K562 (cell line): ENCODE data around the gene CYTH1.

Source experiments
- ATF1 ChIP-seq, 2 experiments: fragments of 450-650 bp in 1 of 2; IDR thresholded peaks; 2 replicates each; pipeline ENCODE4 v1.6.1; 2016; ENCODE audit warnings: missing compliant biosample characterization in 1 of 2, missing genetic modification characterization in 1 of 2
- CEBPG ChIP-seq, 3 experiments: fragments of 200-800 bp in 1 of 3; sonication (Bioruptor generic) in 1 of 3; sonication (generic) in 1 of 3; formaldehyde crosslinking in 1 of 3; IDR thresholded peaks in 2 of 3; conservative IDR thresholded peaks in 1 of 3; 2 replicates each; pipeline versions ENCODE4 v1.6.1 to v1.8.0; 2016 to 2022; ENCODE audit warnings: missing compliant biosample characterization in 2 of 3, missing genetic modification characterization in 2 of 3, mild to moderate bottlenecking in 1 of 3, missing genetic modification reagents in 1 of 3
- ELF1 ChIP-seq: fragments of 200-800 bp; sonication (Bioruptor generic); IDR thresholded peaks from 2 replicates; pipeline ENCODE4 v1.6.1; 2016; ENCODE audit warnings: missing genetic modification characterization, missing compliant biosample characterization
- FOXK1 ChIP-seq: sonication (generic); formaldehyde crosslinking; IDR thresholded peaks from 2 replicates; pipeline ENCODE4 v1.8.0; 2022; ENCODE audit warnings: missing genetic modification reagents, mild to moderate bottlenecking, borderline replicate concordance
- POLR2AphosphoS5 ChIP-seq: IDR thresholded peaks from 2 replicates; pipeline ENCODE4 v1.6.1; 2011; ENCODE audit warnings: mild to moderate bottlenecking, low read depth, low read length, moderate library complexity; ENCODE audit not compliant: control insufficient read depth, insufficient read depth
- RAD21 ChIP-seq, 2 experiments: fragments of 250-450 bp in 1 of 2; fragments of 450-650 bp in 1 of 2; sonication (Bioruptor Pico) in 1 of 2; formaldehyde crosslinking in 1 of 2; IDR thresholded peaks in 1 of 2; conservative IDR thresholded peaks in 1 of 2; 2 replicates each; pipeline versions ENCODE4 v1.4.0 to v1.8.0; 2020 to 2022; ENCODE audit warnings: mild to moderate bottlenecking in 2 of 2, moderate library complexity in 1 of 2
- TEAD1 ChIP-seq, 2 experiments: fragments of 450-650 bp in 1 of 2; sonication (generic) in 1 of 2; formaldehyde crosslinking; IDR thresholded peaks; 2 replicates each; pipeline versions ENCODE4 v1.4.0 to v1.8.0; 2020 to 2022; ENCODE audit warnings: mild to moderate bottlenecking in 2 of 2, missing genetic modification reagents in 1 of 2
- TF ChIP-seq, protein P1 (sequence below), 3 experiments: IDR thresholded peaks in 2 of 3; conservative IDR thresholded peaks in 1 of 3; 2 replicates each; pipeline ENCODE4 v1.5.1; 2011 to 2012; ENCODE audit warnings: low read length in 3 of 3, mild to moderate bottlenecking in 3 of 3, control low read depth in 2 of 3, improper control_type of control experiment in 1 of 3, inconsistent platforms in 1 of 3, low read depth in 1 of 3, mixed read lengths in 1 of 3, moderate library complexity in 1 of 3; ENCODE audit not compliant: insufficient read depth in 2 of 3
- TF ChIP-seq, protein P2 (sequence below), 2 experiments: fragments of 450-650 bp in 1 of 2; sonication (generic) in 1 of 2; formaldehyde crosslinking in 1 of 2; IDR thresholded peaks in 1 of 2; conservative IDR thresholded peaks in 1 of 2; 2 replicates each; pipeline versions ENCODE4 v1.6.1 to v1.8.1; 2016 to 2023; ENCODE audit warnings: mild to moderate bottlenecking in 2 of 2, moderate library complexity in 2 of 2, inconsistent platforms in 1 of 2, missing genetic modification reagents in 1 of 2
- TF ChIP-seq, protein P3 (sequence below): sonication (generic); formaldehyde crosslinking; IDR thresholded peaks from 2 replicates; pipeline ENCODE4 v1.8.1; 2023; ENCODE audit warnings: mild to moderate bottlenecking, missing genetic modification reagents
- TF ChIP-seq, protein P4 (sequence below): sonication (generic); formaldehyde crosslinking; IDR thresholded peaks from 2 replicates; pipeline ENCODE4 v1.5.0; 2020; ENCODE audit warnings: missing genetic modification reagents
- TF ChIP-seq, protein P5 (sequence below): sonication (generic); formaldehyde crosslinking; IDR thresholded peaks from 2 replicates; pipeline ENCODE4 v1.4.0; 2020; ENCODE audit warnings: mild to moderate bottlenecking, missing genetic modification reagents
- TF ChIP-seq, protein P6 (sequence below): fragments of 450-650 bp; formaldehyde crosslinking; IDR thresholded peaks from 2 replicates; pipeline ENCODE4 v1.4.0; 2020; ENCODE audit warnings: mild to moderate bottlenecking, mixed read lengths

DNA sequence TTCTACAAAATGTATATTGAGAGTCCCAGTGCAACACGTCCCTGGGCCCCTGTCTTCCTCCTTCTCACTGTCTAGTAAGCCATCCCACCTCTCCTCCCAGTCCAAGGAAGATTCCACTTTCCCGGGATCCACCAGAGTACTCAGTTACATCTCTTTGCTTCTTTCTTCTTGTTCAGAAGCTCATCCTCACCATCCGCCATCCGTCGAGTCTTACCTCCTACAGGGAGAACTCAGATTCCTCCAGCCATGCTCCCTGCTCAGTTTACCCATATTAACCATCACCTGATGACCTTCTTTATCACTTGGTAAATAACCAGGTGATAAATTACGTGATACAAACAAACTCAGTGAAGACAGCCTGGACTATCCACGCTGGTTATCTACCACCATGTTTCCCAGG is 57.1 kb downstream of the CYTH1 start:
- no peak for TF ChIP-seq POLR2AphosphoS5
- TF ChIP-seq, protein P1, sequence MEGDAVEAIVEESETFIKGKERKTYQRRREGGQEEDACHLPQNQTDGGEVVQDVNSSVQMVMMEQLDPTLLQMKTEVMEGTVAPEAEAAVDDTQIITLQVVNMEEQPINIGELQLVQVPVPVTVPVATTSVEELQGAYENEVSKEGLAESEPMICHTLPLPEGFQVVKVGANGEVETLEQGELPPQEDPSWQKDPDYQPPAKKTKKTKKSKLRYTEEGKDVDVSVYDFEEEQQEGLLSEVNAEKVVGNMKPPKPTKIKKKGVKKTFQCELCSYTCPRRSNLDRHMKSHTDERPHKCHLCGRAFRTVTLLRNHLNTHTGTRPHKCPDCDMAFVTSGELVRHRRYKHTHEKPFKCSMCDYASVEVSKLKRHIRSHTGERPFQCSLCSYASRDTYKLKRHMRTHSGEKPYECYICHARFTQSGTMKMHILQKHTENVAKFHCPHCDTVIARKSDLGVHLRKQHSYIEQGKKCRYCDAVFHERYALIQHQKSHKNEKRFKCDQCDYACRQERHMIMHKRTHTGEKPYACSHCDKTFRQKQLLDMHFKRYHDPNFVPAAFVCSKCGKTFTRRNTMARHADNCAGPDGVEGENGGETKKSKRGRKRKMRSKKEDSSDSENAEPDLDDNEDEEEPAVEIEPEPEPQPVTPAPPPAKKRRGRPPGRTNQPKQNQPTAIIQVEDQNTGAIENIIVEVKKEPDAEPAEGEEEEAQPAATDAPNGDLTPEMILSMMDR (IDR thresholded peaks at IDR 0.05 in 2 of 3, conservative IDR thresholded peaks at IDR 0.05 in 1 of 3; ENCODE audit: insufficient read depth in 2 of 3, low read depth in 1 of 3, low read length in 3 of 3), result no peak
- no peak for TF ChIP-seq TEAD1 (CRISPR knock-in tag; IDR thresholded peaks at IDR 0.05)
- TF ChIP-seq, protein P2, sequence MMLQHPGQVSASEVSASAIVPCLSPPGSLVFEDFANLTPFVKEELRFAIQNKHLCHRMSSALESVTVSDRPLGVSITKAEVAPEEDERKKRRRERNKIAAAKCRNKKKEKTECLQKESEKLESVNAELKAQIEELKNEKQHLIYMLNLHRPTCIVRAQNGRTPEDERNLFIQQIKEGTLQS (IDR thresholded peaks at IDR 0.05), result no peak
- TF ChIP-seq, protein P2 (CRISPR knock-in tag; conservative IDR thresholded peaks at IDR 0.05), result no peak
- TF ChIP-seq, protein P3, sequence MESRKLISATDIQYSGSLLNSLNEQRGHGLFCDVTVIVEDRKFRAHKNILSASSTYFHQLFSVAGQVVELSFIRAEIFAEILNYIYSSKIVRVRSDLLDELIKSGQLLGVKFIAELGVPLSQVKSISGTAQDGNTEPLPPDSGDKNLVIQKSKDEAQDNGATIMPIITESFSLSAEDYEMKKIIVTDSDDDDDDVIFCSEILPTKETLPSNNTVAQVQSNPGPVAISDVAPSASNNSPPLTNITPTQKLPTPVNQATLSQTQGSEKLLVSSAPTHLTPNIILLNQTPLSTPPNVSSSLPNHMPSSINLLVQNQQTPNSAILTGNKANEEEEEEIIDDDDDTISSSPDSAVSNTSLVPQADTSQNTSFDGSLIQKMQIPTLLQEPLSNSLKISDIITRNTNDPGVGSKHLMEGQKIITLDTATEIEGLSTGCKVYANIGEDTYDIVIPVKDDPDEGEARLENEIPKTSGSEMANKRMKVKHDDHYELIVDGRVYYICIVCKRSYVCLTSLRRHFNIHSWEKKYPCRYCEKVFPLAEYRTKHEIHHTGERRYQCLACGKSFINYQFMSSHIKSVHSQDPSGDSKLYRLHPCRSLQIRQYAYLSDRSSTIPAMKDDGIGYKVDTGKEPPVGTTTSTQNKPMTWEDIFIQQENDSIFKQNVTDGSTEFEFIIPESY (CRISPR knock-in tag), result no peak
- TF ChIP-seq, protein P4, sequence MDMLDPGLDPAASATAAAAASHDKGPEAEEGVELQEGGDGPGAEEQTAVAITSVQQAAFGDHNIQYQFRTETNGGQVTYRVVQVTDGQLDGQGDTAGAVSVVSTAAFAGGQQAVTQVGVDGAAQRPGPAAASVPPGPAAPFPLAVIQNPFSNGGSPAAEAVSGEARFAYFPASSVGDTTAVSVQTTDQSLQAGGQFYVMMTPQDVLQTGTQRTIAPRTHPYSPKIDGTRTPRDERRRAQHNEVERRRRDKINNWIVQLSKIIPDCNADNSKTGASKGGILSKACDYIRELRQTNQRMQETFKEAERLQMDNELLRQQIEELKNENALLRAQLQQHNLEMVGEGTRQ (CRISPR knock-in tag), result no peak
- TF ChIP-seq RAD21 (CRISPR knock-in tag; conservative IDR thresholded peaks at IDR 0.05 in 1 of 2, IDR thresholded peaks at IDR 0.05 in 1 of 2), result no peak
- no peak for TF ChIP-seq CEBPG (CRISPR knock-in tag; IDR thresholded peaks at IDR 0.05)
- TF ChIP-seq CEBPG (tag; conservative IDR thresholded peaks at IDR 0.05 in 1 of 2, IDR thresholded peaks at IDR 0.05 in 1 of 2), result no peak
- TF ChIP-seq, protein P5, sequence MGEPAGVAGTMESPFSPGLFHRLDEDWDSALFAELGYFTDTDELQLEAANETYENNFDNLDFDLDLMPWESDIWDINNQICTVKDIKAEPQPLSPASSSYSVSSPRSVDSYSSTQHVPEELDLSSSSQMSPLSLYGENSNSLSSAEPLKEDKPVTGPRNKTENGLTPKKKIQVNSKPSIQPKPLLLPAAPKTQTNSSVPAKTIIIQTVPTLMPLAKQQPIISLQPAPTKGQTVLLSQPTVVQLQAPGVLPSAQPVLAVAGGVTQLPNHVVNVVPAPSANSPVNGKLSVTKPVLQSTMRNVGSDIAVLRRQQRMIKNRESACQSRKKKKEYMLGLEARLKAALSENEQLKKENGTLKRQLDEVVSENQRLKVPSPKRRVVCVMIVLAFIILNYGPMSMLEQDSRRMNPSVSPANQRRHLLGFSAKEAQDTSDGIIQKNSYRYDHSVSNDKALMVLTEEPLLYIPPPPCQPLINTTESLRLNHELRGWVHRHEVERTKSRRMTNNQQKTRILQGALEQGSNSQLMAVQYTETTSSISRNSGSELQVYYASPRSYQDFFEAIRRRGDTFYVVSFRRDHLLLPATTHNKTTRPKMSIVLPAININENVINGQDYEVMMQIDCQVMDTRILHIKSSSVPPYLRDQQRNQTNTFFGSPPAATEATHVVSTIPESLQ (CRISPR knock-in tag), result no peak
- TF ChIP-seq FOXK1 (CRISPR knock-in tag), result no peak
- TF ChIP-seq, protein P6, sequence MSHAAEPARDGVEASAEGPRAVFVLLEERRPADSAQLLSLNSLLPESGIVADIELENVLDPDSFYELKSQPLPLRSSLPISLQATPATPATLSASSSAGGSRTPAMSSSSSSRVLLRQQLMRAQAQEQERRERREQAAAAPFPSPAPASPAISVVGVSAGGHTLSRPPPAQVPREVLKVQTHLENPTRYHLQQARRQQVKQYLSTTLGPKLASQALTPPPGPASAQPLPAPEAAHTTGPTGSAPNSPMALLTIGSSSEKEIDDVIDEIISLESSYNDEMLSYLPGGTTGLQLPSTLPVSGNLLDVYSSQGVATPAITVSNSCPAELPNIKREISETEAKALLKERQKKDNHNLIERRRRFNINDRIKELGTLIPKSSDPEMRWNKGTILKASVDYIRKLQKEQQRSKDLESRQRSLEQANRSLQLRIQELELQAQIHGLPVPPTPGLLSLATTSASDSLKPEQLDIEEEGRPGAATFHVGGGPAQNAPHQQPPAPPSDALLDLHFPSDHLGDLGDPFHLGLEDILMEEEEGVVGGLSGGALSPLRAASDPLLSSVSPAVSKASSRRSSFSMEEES (CRISPR knock-in tag), result no peak
- no peak for TF ChIP-seq ELF1
- no peak for TF ChIP-seq ATF1 (CRISPR knock-in tag; IDR thresholded peaks at IDR 0.05)
- TF ChIP-seq ATF1 (tag; IDR thresholded peaks at IDR 0.05), result no peak
